ENCODE data around the gene TSPAN10. TPM values are rescaled to one million over a fixed set of nuclear protein-coding genes. Genes with fewer than 3 reads are reported as not detected.

Gene TSPAN10
- total and polyA plus RNA-seq, 2 of the 8 experiments (the other 6 are each of a cell fraction or from before 2014, with no cell fraction given) = 0.99 to 1.1 TPM

GRCh38 chr17:81665205-81666091, 28.5 kb downstream of the TSPAN10 start (continued):
- peak; percentile 48; the same call in 1 of the 2 replicates for TF ChIP-seq YY1 (IDR thresholded peaks at IDR 0.05; ENCODE audit: low read depth, low read length)
- no peak for TF ChIP-seq RFX5 (IDR thresholded peaks at IDR 0.05; ENCODE audit: borderline replicate concordance, low read depth, low read length)
- peak; percentile 92 for TF ChIP-seq MAX (IDR thresholded peaks at IDR 0.05)
- no peak for TF ChIP-seq RAD21 (IDR thresholded peaks at IDR 0.05 in 1 of 2, conservative IDR thresholded peaks at IDR 0.05 in 1 of 2; ENCODE audit: low read depth in 2 of 2, low read length in 2 of 2)
- TF ChIP-seq EP300 (IDR thresholded peaks at IDR 0.05; ENCODE audit: borderline replicate concordance in 1 of 2, low read depth in 2 of 2, low read length in 2 of 2) = no peak
- no peak for TF ChIP-seq CREB1 (IDR thresholded peaks at IDR 0.05)
- TF ChIP-seq SUZ12 (IDR thresholded peaks at IDR 0.05; ENCODE audit: low read length) = no peak
- no peak for TF ChIP-seq SP1 (IDR thresholded peaks at IDR 0.05; ENCODE audit: low read depth, low read length)
- no peak for TF ChIP-seq KDM4A (IDR thresholded peaks at IDR 0.05; ENCODE audit: low read depth, low read length, severe bottlenecking)

Measured in H1 (cell line).